ENCODE results near the gene NUMBL.

NUMBL gene

GRCh38 chr19:40622773-40623075 is 67.7 kb downstream of the NUMBL start:
- TF ChIP-seq CTCF (IDR thresholded peaks at IDR 0.05; ENCODE audit: low read depth, low read length, missing control alignments), result no peak
- DNase-seq (ENCODE audit: low read depth), result no peak
- no peak overlapping the region for H3K4me3 ChIP-seq (ENCODE audit: low read depth, low read length)

DNA sequence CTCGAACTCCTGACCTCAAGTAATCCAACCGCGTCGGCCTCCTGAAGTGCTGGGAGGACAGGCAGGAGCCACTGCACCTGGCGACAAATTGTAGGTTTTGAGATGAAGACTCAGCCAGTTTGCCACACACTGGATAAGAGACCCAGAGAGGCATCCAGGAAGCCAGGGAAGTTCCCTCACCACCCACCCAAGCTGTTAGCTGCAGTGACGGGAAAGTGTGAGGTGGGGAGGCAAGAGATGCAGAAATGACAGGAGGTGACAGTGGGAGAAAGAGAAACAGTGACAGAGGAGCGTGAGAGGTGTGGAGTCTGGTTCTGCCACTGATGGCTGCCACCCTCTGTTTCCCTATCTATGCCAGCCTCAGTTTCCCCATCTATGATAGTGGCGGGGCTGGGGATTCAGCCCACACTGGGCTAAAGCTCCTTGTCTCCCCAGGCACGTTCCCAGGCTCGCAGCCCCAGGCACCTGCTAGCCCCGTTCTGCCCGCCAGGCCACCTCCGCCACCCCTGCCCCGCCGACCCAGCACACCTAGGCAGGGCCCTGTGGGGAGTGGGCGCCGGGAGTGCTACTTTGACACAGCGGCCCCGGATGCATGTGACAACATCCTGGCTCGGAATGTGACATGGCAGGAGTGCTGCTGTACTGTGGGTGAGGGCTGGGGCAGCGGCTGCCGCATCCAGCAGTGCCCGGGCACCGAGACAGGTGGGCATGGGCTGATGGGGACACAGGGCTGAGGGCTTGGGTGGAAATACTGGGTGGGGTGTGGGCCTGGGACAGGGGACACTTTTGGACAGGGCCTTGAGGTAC is 68.3 kb downstream of the NUMBL start:
- TF ChIP-seq CTCF (IDR thresholded peaks at IDR 0.05; ENCODE audit: low read depth, low read length, missing control alignments), result no peak
- no peak overlapping the region for H3K4me3 ChIP-seq (ENCODE audit: low read depth, low read length)
- DNase-seq (ENCODE audit: low read depth), result no peak

- TF ChIP-seq CTCF (IDR thresholded peaks at IDR 0.05; ENCODE audit: low read depth, low read length, missing control alignments), result no peak
Observed at GRCh38 chr19:40621283-40621682, 69.2 kb downstream of the NUMBL start.

GRCh38 chr19:40620161-40620485 is 70.3 kb downstream of the NUMBL start:
- TF ChIP-seq CTCF (IDR thresholded peaks at IDR 0.05; ENCODE audit: low read depth, low read length, missing control alignments), result no peak
- no peak overlapping the region for H3K4me3 ChIP-seq (ENCODE audit: low read depth, low read length)
- DNase-seq (ENCODE audit: low read depth), result no peak

More at GRCh38 chr19:40621283-40621682, 69.2 kb downstream of the NUMBL start:
- no peak for DNase-seq (ENCODE audit: low read depth)
- H3K4me3 ChIP-seq (ENCODE audit: low read depth, low read length), result no peak overlapping the region

- DNase-seq (ENCODE audit: low read depth), result no peak
- no peak for TF ChIP-seq CTCF (IDR thresholded peaks at IDR 0.05; ENCODE audit: low read depth, low read length, missing control alignments)
- no peak overlapping the region for H3K4me3 ChIP-seq (ENCODE audit: low read depth, low read length)
Observed at GRCh38 chr19:40619333-40620160, 70.9 kb downstream of the NUMBL start.

- DNase-seq (ENCODE audit: low read depth), result no peak
- TF ChIP-seq CTCF (IDR thresholded peaks at IDR 0.05; ENCODE audit: low read depth, low read length, missing control alignments), result no peak
- no peak overlapping the region for H3K4me3 ChIP-seq (ENCODE audit: low read depth, low read length)
Observed at GRCh38 chr19:40617961-40618360, 72.5 kb downstream of the NUMBL start.

All from GM12864 (cell line).